H9 (cell line): ENCODE data around the gene MYH11. TPM values are rescaled to one million over a fixed set of nuclear protein-coding genes. Genes with fewer than 3 reads are reported as not detected.
"Not testable (repeated sequence)": the region's sequence is repeated elsewhere in the genome, so short reads cannot be mapped to it uniquely, and the experiment has no call there.

Experiments
- DNase-seq: peaks from one replicate; pipeline ENCODE4 v3.0.0-alpha.2; 2017
- H2AFZ ChIP-seq: one replicate; pipeline ENCODE4 v1.6.1; 2013; ENCODE audit warnings: mild to moderate bottlenecking, low read length, control low read depth, moderate library complexity
- H2AK5ac ChIP-seq: 2 replicates; pipeline ENCODE4 v1.6.1; 2013; ENCODE audit warnings: low read length, control low read depth, mixed read lengths; ENCODE audit not compliant: insufficient read length
- H2BK120ac ChIP-seq: one replicate; pipeline ENCODE4 v1.6.1; 2013; ENCODE audit warnings: low read depth, mild to moderate bottlenecking, low read length, control low read depth, inconsistent platforms; ENCODE audit not compliant: poor library complexity, severe bottlenecking
- H2BK12ac ChIP-seq: 2 replicates; pipeline ENCODE4 v1.6.1; 2013; ENCODE audit warnings: low read length, control low read depth, mixed read lengths, low read depth; ENCODE audit not compliant: insufficient read length
- H2BK15ac ChIP-seq: 2 replicates; pipeline ENCODE4 v1.6.1; 2013; ENCODE audit warnings: low read depth, low read length, control low read depth
- H2BK20ac ChIP-seq: one replicate; pipeline ENCODE4 v1.6.1; 2013; ENCODE audit warnings: low read depth, mild to moderate bottlenecking, low read length, control low read depth, inconsistent platforms; ENCODE audit not compliant: poor library complexity, severe bottlenecking
- H2BK5ac ChIP-seq: 2 replicates; pipeline ENCODE4 v1.6.1; 2013; ENCODE audit warnings: low read length, control low read depth, mixed read lengths; ENCODE audit not compliant: insufficient read length
- H3K14ac ChIP-seq: 2 replicates; pipeline ENCODE4 v1.6.1; 2013; ENCODE audit warnings: low read length, control low read depth; ENCODE audit not compliant: insufficient read depth
- H3K18ac ChIP-seq: 2 replicates; pipeline ENCODE4 v1.6.1; 2013; ENCODE audit warnings: low read depth, mild to moderate bottlenecking, mixed read lengths, low read length, control low read depth; ENCODE audit not compliant: insufficient read length
- H3K23ac ChIP-seq: 2 replicates; pipeline ENCODE4 v1.6.1; 2013; ENCODE audit warnings: low read length, control low read depth, mixed read lengths, low read depth; ENCODE audit not compliant: insufficient read length
- H3K23me2 ChIP-seq: 2 replicates; pipeline ENCODE4 v1.6.1; 2013; ENCODE audit warnings: low read depth, mild to moderate bottlenecking, mixed read lengths, low read length, control low read depth; ENCODE audit not compliant: insufficient read length, poor library complexity, severe bottlenecking
- H3K27ac ChIP-seq: 2 replicates; pipeline ENCODE4 v1.5.1; 2013; ENCODE audit warnings: low read length, control low read depth, mixed read lengths, low read depth; ENCODE audit not compliant: insufficient read length
- H3K27me3 ChIP-seq: 2 replicates; pipeline ENCODE4 v1.6.1; 2013; ENCODE audit warnings: low read length, control low read depth, inconsistent platforms; ENCODE audit not compliant: insufficient read depth
- H3K4ac ChIP-seq: 2 replicates; pipeline ENCODE4 v1.6.1; 2013; ENCODE audit warnings: low read depth, mild to moderate bottlenecking, control low read depth, inconsistent platforms, low read length, moderate library complexity
- H3K4me1 ChIP-seq: 2 replicates; pipeline ENCODE4 v1.6.1; 2013; ENCODE audit warnings: low read length, control low read depth, inconsistent platforms; ENCODE audit not compliant: insufficient read depth
- H3K4me2 ChIP-seq: 2 replicates; pipeline ENCODE4 v1.6.1; 2013; ENCODE audit warnings: low read length, control low read depth, mixed read lengths; ENCODE audit not compliant: insufficient read length, insufficient read depth
- H3K56ac ChIP-seq: 2 replicates; pipeline ENCODE4 v1.6.1; 2013; ENCODE audit warnings: low read depth, mild to moderate bottlenecking, mixed read lengths, low read length, control low read depth; ENCODE audit not compliant: insufficient read length
- H3K79me1 ChIP-seq: 2 replicates; pipeline ENCODE4 v1.6.1; 2013; ENCODE audit warnings: low read depth, mild to moderate bottlenecking, moderate library complexity, low read length, control low read depth, inconsistent platforms; ENCODE audit not compliant: insufficient read depth, poor library complexity, severe bottlenecking
- H3K79me2 ChIP-seq: 2 replicates; pipeline ENCODE4 v1.6.1; 2013; ENCODE audit warnings: low read length, control low read depth, inconsistent platforms; ENCODE audit not compliant: insufficient read depth
- H3K9ac ChIP-seq: 2 replicates; pipeline ENCODE4 v1.6.1; 2013; ENCODE audit warnings: low read length, control low read depth, mixed read lengths; ENCODE audit not compliant: insufficient read length; ENCODE audit errors: extremely low read depth
- H3K9me3 ChIP-seq: one replicate; pipeline ENCODE4 v1.6.1; 2013; ENCODE audit warnings: low read depth, low read length, inconsistent platforms; ENCODE audit not compliant: control insufficient read depth
- H3T11ph ChIP-seq: one replicate; pipeline ENCODE4 v1.6.1; 2013; ENCODE audit warnings: mild to moderate bottlenecking, low read length, control low read depth, inconsistent platforms
- H4K20me1 ChIP-seq: one replicate; pipeline ENCODE4 v1.6.1; 2013; ENCODE audit not compliant: control insufficient read depth, insufficient read length, insufficient read depth
- H4K5ac ChIP-seq: 2 replicates; pipeline ENCODE4 v1.6.1; 2013; ENCODE audit warnings: low read depth, mild to moderate bottlenecking, mixed read lengths, low read length, control low read depth; ENCODE audit not compliant: insufficient read length
- H4K8ac ChIP-seq: replicated peaks from 2 replicates; pipeline ENCODE4 v1.6.1; 2013; ENCODE audit warnings: low read length, control low read depth, mixed read lengths, low read depth; ENCODE audit not compliant: insufficient read length
- H4K91ac ChIP-seq: 2 replicates; pipeline ENCODE4 v1.6.1; 2013; ENCODE audit warnings: low read depth, mild to moderate bottlenecking, moderate library complexity, mixed read lengths, low read length, control low read depth; ENCODE audit not compliant: insufficient read length
- H3K27ac Mint-ChIP-seq, 3 experiments: 2 replicates in 2 of 3; 3 replicates in 1 of 3; pipeline ENCODE4 v1.8.0; 2020 to 2021; ENCODE audit warnings: mixed read lengths in 3 of 3, mild to moderate bottlenecking in 1 of 3, moderate library complexity in 1 of 3
- H3K27me3 Mint-ChIP-seq: 2 replicates; pipeline ENCODE4 v1.8.0; 2021; ENCODE audit warnings: low read depth, mild to moderate bottlenecking, moderate library complexity, mixed read lengths
- H3K36me3 Mint-ChIP-seq, 3 experiments: 2 replicates in 2 of 3; 3 replicates in 1 of 3; pipeline ENCODE4 v1.8.0; 2020 to 2021; ENCODE audit warnings: low read depth in 3 of 3, mixed read lengths in 3 of 3; ENCODE audit not compliant: insufficient read depth in 1 of 3
- H3K4me1 Mint-ChIP-seq, 2 experiments: 2 replicates each; pipeline ENCODE4 v1.8.0; 2020; ENCODE audit warnings: mixed read lengths in 2 of 2
- H3K4me3 Mint-ChIP-seq, 2 experiments: 2 replicates in 1 of 2; 3 replicates in 1 of 2; pipeline ENCODE4 v1.8.0; 2020 to 2021; ENCODE audit warnings: mild to moderate bottlenecking in 2 of 2, mixed read lengths in 2 of 2, moderate library complexity in 1 of 2
- H3K9me3 Mint-ChIP-seq, 2 experiments: 2 replicates in 1 of 2; 3 replicates in 1 of 2; pipeline ENCODE4 v1.8.0; 2020; ENCODE audit warnings: mild to moderate bottlenecking in 2 of 2, mixed read lengths in 2 of 2, moderate library complexity in 1 of 2
- WGBS: extraction: QIAGEN DNeasy Blood & Tissue Kit; methylation state at CpG from one replicate; pipeline ENCODE4 v1.1.7; 2013; ENCODE audit warnings: missing lambda C conversion rate, low lambda C conversion rate, mixed read lengths; ENCODE audit not compliant: insufficient read length; ENCODE audit errors: extremely low coverage; 5-methylcytosine and 5-hydroxymethylcytosine counted together
- total RNA-seq: library from RNA; stranded (reverse); gene quantifications from 2 replicates; pipeline ENCODE4 v1.2.1, GENCODE V29; 2021
- TF ChIP-seq, protein P1 (sequence below): fragments of 200-600 bp; sonication (generic); conservative IDR thresholded peaks from 3 replicates; pipeline ENCODE4 v1.8.0; 2021; ENCODE audit warnings: antibody characterized with exemption, mild to moderate bottlenecking

The MYH11 gene
- total RNA-seq, 1 experiment from 2014 or later: 0.42 TPM

- no peak overlapping the region for H4K91ac ChIP-seq
- no CpG with 5 or more reads among the region's 4 CpGs for WGBS
- H3K27ac Mint-ChIP-seq: no peak overlapping the region; a peak in 1 of 7 replicates
- H3K36me3 Mint-ChIP-seq: no peaks in the 10 kb centered on the region
- H3K27ac ChIP-seq: no peak overlapping the region
- no peak overlapping the region for H3K4me3 Mint-ChIP-seq
- H3K4me2 ChIP-seq: no peak overlapping the region
- H3K79me1 ChIP-seq: no peaks in the 10 kb centered on the region
- H2BK12ac ChIP-seq: no peak overlapping the region
- H2AFZ ChIP-seq: no peak overlapping the region
- TF ChIP-seq, protein P1, sequence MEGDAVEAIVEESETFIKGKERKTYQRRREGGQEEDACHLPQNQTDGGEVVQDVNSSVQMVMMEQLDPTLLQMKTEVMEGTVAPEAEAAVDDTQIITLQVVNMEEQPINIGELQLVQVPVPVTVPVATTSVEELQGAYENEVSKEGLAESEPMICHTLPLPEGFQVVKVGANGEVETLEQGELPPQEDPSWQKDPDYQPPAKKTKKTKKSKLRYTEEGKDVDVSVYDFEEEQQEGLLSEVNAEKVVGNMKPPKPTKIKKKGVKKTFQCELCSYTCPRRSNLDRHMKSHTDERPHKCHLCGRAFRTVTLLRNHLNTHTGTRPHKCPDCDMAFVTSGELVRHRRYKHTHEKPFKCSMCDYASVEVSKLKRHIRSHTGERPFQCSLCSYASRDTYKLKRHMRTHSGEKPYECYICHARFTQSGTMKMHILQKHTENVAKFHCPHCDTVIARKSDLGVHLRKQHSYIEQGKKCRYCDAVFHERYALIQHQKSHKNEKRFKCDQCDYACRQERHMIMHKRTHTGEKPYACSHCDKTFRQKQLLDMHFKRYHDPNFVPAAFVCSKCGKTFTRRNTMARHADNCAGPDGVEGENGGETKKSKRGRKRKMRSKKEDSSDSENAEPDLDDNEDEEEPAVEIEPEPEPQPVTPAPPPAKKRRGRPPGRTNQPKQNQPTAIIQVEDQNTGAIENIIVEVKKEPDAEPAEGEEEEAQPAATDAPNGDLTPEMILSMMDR: no peak
- H3K23ac ChIP-seq: no peak overlapping the region
- H2BK20ac ChIP-seq: no peak overlapping the region
- no peaks in the 10 kb centered on the region for H3K4me1 ChIP-seq
- no peaks in the 10 kb centered on the region for H3K9me3 ChIP-seq
- H3K27me3 ChIP-seq: peaks cover 19% of the 10 kb centered on the region; the same call in 1 of the 2 replicates
- no peak overlapping the region for H2BK5ac ChIP-seq
- H2BK15ac ChIP-seq: no peak overlapping the region
- no peak overlapping the region for H4K5ac ChIP-seq
- peaks cover 12 to 14% of the 10 kb centered on the region in 2 experiments for H3K4me1 Mint-ChIP-seq
- H3K4ac ChIP-seq: no peak overlapping the region
- H3K9ac ChIP-seq: no peak overlapping the region
- H3K79me2 ChIP-seq: no peaks in the 10 kb centered on the region
- H3K23me2 ChIP-seq: peaks cover 14% of the 10 kb centered on the region
- peaks cover 63% of the 10 kb centered on the region for H3K27me3 Mint-ChIP-seq
- no peak for DNase-seq
- H2BK120ac ChIP-seq: no peak overlapping the region
- H3K56ac ChIP-seq: no peak overlapping the region
- no peak overlapping the region for H2AK5ac ChIP-seq
- H3T11ph ChIP-seq: no peak overlapping the region
- H3K18ac ChIP-seq: no peak overlapping the region
- H3K9me3 Mint-ChIP-seq: no peaks in the 10 kb centered on the region
- H4K8ac ChIP-seq: no peak overlapping the region
- no peak overlapping the region for H3K14ac ChIP-seq
- no peaks in the 10 kb centered on the region for H4K20me1 ChIP-seq
These were observed 3.8 kb downstream of the MYH11 start for GRCh38 chr16:15853021-15853420.

- not testable (repeated sequence) for H3K27ac Mint-ChIP-seq, H2BK120ac ChIP-seq, H3K4me2 ChIP-seq, H3K18ac ChIP-seq, H2AK5ac ChIP-seq, H3K23ac ChIP-seq, H3K56ac ChIP-seq, H4K91ac ChIP-seq, H3K9ac ChIP-seq, H2BK5ac ChIP-seq, H4K8ac ChIP-seq, H3K4ac ChIP-seq, H4K5ac ChIP-seq, H3K36me3 Mint-ChIP-seq, H3K79me2 ChIP-seq, H3K4me3 Mint-ChIP-seq, H3K4me1 Mint-ChIP-seq, H3K23me2 ChIP-seq, DNase-seq, H2BK15ac ChIP-seq, H3K27me3 ChIP-seq, H3K27ac ChIP-seq, H3K79me1 ChIP-seq, H2BK20ac ChIP-seq, H3K9me3 ChIP-seq, H3K4me1 ChIP-seq, H2BK12ac ChIP-seq, H3K9me3 Mint-ChIP-seq, H2AFZ ChIP-seq, H3K14ac ChIP-seq, H4K20me1 ChIP-seq, H3T11ph ChIP-seq
- WGBS: no CpG with 5 or more reads among the region's 6 CpGs
- H3K27me3 Mint-ChIP-seq: peaks cover 41% of the 10 kb centered on the region
These were observed 6.3 kb downstream of the MYH11 start for GRCh38 chr16:15850555-15850954.
